ENCODE results near the gene ACSL1. TPM values are rescaled to one million over a fixed set of nuclear protein-coding genes. Genes with fewer than 3 reads are reported as not detected.

Gene ACSL1, protein sequence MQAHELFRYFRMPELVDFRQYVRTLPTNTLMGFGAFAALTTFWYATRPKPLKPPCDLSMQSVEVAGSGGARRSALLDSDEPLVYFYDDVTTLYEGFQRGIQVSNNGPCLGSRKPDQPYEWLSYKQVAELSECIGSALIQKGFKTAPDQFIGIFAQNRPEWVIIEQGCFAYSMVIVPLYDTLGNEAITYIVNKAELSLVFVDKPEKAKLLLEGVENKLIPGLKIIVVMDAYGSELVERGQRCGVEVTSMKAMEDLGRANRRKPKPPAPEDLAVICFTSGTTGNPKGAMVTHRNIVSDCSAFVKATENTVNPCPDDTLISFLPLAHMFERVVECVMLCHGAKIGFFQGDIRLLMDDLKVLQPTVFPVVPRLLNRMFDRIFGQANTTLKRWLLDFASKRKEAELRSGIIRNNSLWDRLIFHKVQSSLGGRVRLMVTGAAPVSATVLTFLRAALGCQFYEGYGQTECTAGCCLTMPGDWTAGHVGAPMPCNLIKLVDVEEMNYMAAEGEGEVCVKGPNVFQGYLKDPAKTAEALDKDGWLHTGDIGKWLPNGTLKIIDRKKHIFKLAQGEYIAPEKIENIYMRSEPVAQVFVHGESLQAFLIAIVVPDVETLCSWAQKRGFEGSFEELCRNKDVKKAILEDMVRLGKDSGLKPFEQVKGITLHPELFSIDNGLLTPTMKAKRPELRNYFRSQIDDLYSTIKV
- 63.1 TPM for total RNA-seq

GRCh38 chr4:184825896-184826690 is at the start of gene ACSL1:
Gene ACSL1 (minus strand): TSS chr4:184825968. CDS start chr4:184803514, 22,454 bp downstream.
- DNase-seq (ENCODE audit: low spot score), result peak; percentile 80

GRCh38 chr4:184873054-184873453 is 47.3 kb upstream of the ACSL1 start:
- no peak for DNase-seq (ENCODE audit: low spot score)

- DNase-seq (ENCODE audit: low spot score), result no peak
These were observed 45.0 kb upstream of the ACSL1 start for GRCh38 chr4:184870718-184871117.

DNA sequence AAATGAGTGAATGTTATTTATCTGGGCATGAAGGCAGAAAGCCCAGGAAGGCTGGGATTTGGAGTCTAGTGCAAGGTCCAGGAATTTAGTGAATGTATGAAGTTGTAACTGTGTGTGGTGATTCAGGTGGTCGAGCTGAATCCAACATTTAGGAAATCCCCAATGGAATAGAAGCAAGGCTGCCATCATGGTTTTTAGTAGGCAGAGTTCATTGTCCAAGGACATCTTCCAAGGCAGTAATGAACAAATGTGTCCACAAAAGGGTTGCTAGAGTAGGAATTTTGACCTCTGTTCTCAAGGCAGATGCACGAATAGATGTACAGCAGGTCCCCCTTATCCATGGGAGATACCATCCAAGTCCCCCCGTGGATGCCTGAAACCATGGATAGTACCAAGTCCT is 42.9 kb upstream of the ACSL1 start:
- DNase-seq (ENCODE audit: low spot score), result no peak

DNA sequence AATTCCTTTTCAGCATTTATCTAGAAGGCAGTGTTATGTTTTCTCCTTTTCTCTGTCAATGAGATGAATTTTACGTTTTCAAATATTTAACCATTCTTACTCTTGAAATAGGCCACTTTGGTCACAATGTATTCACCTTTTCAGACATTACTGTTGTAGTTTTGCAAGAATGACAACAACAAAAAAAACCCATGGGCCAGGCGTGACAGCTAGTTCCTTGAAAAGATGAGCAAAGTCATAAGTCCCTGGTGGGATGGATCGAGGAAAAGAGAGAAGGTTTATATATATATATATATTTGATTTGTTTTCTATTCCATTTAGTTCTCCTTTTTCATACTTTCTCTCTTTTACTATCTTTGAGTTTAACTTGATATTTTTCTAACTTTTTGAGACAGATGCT is 38.1 kb upstream of the ACSL1 start:
- no peak for DNase-seq (ENCODE audit: low spot score)

DNA sequence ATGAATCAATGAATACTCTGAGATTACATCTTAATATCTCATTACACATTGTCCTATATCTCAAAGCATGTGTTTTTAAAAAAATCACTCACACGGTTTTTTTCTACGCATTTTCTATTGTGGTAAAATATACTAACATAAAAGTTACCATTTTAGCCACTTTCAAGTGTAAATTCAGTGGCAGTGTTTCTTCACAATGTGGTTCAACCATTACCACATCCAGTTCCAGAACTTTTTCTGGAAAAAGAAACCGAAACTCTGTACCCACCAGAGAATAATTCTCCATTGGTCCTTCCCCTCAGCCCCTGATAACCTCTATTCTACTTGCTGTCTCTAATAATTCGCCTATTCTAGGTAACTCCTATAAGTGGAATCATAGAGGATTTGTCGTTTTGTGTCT is 35.3 kb upstream of the ACSL1 start:
- no peak for DNase-seq (ENCODE audit: low spot score)

- no peak for DNase-seq (ENCODE audit: low spot score)
These were observed 34.4 kb upstream of the ACSL1 start for GRCh38 chr4:184860018-184860779.

- no peak for DNase-seq (ENCODE audit: low spot score)
These were observed 31.8 kb upstream of the ACSL1 start for GRCh38 chr4:184857441-184858121.

- no peak for DNase-seq (ENCODE audit: low spot score)
These were observed 30.5 kb upstream of the ACSL1 start for GRCh38 chr4:184856277-184856609.

DNA sequence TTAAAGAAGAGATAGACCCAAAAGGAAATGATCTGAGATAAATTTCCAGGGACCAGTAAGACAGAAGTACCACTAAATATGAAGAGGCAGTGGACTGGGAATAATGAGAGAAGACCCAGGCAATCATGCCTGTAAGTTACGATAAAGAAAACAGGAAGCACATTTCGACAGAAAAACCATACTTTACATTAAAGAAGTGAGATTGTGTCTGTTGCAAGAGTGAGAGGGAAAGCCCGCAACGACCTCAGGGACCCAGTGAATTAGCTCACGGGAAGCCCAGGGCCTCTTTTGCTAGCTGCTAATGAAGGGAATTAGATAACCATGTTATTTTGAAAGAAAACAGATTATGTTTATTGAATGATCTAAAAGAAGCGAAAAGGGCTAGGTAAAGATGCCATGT is 28.9 kb upstream of the ACSL1 start:
- no peak for DNase-seq (ENCODE audit: low spot score)

- DNase-seq (ENCODE audit: low spot score), result no peak
These were observed 27.7 kb upstream of the ACSL1 start for GRCh38 chr4:184853436-184853835.

GRCh38 chr4:184851886-184852285 is 26.1 kb upstream of the ACSL1 start:
- DNase-seq (ENCODE audit: low spot score), result no peak

GRCh38 chr4:184851200-184851541 is 25.4 kb upstream of the ACSL1 start:
- DNase-seq (ENCODE audit: low spot score), result no peak

DNA sequence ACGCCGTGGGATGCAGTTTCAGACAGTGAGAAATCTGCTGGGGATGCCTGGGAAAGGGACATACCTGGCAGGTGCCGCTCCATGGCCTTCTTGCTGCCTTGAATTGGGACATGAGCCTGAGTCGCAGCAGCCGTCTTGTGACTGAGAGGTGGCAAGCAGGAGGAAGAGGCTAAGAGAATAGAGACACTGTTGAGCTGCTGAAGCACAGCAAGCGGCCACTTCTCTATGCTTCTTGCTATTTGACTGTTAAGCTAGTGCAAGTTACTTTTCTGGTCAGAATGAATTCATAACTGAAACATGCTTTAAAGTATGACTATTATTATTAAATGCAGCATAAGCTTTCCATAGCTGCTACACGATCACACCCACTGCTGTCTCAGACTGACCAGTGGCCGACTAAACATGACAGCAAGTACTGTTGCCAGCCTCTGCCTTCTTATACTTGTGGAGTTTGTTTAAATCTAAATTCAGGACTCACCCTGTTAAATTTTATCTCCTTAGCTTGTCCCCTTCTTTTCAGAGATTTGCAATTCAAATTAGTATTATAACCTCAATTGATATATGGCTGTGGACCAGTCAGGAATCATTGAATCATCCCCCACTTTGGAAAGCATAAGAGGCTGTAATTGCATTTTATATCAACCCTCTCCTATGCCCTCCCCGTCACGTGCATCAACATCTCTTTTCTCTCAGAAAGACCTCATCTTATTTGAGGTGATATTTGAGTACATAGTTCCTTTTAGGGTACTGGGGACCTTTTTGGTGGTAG is 24.8 kb upstream of the ACSL1 start:
- no peak for DNase-seq (ENCODE audit: low spot score)

GRCh38 chr4:184850018-184850417 is 24.2 kb upstream of the ACSL1 start:
- DNase-seq (ENCODE audit: low spot score), result no peak

- no peak for DNase-seq (ENCODE audit: low spot score)
These were observed 23.4 kb upstream of the ACSL1 start for GRCh38 chr4:184849185-184849584.

DNA sequence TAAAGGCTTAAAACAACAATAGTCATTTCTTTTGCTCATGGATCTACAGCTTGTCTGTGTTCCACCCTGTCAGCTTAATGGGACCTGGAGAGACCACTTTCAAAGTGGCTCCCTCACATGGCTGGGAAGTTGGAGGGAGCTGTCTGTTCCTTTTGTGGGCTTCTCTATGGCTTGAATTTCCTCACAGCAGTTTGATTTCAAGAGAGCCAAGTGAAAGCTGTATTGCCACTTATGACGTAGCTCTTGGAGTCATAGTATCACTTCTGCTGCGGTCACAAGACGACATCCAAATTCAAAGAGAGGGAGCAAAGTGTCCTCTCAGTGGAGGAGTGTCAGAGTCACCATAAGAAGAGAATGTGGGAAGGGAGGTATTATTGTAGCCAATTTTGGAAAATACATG is 22.7 kb upstream of the ACSL1 start:
- DNase-seq (ENCODE audit: low spot score), result no peak

DNA sequence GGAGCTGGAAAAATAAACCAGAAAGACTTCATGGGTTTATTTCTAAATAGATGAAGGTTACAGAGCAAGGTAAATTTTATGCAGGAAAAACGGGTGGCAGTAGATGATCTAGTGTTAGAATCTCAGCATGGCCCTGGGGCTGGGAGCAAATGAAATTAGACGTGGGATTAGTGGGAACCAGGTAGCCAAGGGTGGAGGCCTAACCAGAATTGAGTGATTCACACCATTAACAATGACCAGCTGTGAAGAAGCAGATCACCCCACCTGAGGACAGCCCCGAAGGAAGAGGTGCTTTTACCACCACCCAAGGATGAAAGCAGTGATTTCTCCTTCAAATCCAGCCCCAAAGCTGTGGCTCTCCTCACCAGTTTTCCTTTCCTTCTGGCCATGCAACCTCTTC is 20.8 kb upstream of the ACSL1 start:
- no peak for DNase-seq (ENCODE audit: low spot score)

DNA sequence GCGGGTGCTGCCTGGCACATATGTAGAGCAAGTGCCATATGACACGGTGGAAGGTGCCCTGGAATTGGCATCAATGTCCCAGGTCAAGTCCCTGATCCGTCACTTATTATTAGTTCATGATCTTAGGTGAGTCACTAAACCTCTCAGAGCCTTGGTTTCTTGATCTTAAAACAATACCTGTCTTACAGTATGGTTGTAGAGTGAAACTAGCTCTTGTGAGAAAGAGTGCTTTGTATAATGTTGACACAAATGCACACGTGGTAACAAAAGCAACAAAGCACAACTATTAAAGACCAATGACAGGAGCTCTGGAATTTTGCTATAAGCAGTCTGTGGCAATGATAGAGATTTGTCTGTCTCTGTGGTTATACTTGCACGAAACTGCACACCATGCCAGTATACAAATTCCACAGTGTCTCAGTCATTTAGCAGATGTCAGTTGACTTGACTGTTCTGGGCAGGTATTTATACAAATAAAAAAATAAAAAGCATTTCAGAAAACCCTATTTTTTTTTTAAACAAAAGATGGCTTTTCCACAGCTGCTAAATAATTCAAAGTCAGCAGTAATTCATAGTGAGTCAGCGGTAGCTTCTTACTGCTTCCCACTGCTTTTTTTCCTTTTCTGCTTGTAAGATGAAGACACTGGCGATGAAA is 19.7 kb upstream of the ACSL1 start:
- no peak for DNase-seq (ENCODE audit: low spot score)

- no peak for DNase-seq (ENCODE audit: low spot score)
These were observed 19.0 kb upstream of the ACSL1 start for GRCh38 chr4:184844742-184845141.

Data from mucosa of gallbladder (tissue), 1 donor.